AG04450 (cell line): ENCODE results near the gene ZFR. TPM values are rescaled to one million over a fixed set of nuclear protein-coding genes. Genes with fewer than 3 reads are reported as not detected.

Experiments used
- CTCF ChIA-PET: fragments of 300-600, 350-600 bp; formaldehyde crosslinking; extraction: SDS; loops from one replicate; lab custom pipeline; 2022; ENCODE audit warnings: antibody characterized with exemption, inconsistent platforms; lab: Charles Lee
- POLR2A ChIA-PET: fragments of 350-600 bp; formaldehyde crosslinking; extraction: SDS; loops from one replicate; lab custom pipeline; 2021; ENCODE audit warnings: antibody characterized with exemption, inconsistent platforms; lab: Yijun Ruan, JAX
- DNase-seq: peaks from one replicate; pipeline ENCODE4 v3.0.0-alpha.2; 2011; ENCODE audit warnings: low read depth, low spot score
- H3K27ac ChIP-seq: one replicate; pipeline ENCODE4 v1.5.1; 2012; ENCODE audit warnings: low read depth, low read length, control low read depth
- H3K27me3 ChIP-seq: one replicate; pipeline ENCODE4 v1.6.0; 2012; ENCODE audit warnings: low read length; ENCODE audit not compliant: control insufficient read depth, insufficient read depth
- H3K4me3 ChIP-seq: 2 replicates; pipeline ENCODE4 v1.5.1; 2011; ENCODE audit warnings: mild to moderate bottlenecking, low read depth, low read length, control low read depth
- H3K9me3 ChIP-seq: 2 replicates; pipeline ENCODE4 v1.5.1; 2012; ENCODE audit warnings: low read length; ENCODE audit not compliant: control insufficient read depth, insufficient read depth
- polyA plus RNA-seq: library from polyadenylated mRNA; depleted of rRNA; stranded (reverse); fragments of >200 nt; gene quantifications from 2 replicates; pipeline ENCODE4 v1.2.3, GENCODE V29; 2011
- TF ChIP-seq, protein P1 (sequence below): IDR thresholded peaks from 2 replicates; pipeline ENCODE4 v1.5.1; 2011; ENCODE audit warnings: low read depth, low read length, control low read depth, inconsistent platforms

ZFR gene
- polyA plus RNA-seq, 1 experiment = 72.9 TPM

DNA sequence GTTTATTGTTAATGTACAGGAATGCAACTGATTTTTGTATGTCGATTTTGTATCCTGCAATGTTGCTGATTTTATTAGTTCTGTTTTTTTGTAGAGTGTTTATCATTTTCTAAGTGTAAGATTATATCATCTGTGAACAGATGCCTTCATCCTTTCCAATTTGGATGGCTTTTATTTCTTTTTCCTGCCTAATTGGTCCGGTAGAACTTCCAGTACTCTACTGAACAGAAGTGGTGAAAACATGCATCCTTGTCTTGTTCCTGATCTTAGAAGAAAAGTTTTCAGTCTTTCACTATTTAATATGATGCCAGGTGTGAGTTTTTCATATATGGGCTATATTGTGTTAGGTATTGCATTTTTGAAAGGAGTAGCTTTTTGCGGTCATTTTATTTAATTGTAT is 42.5 kb upstream of the ZFR start:
- CTCF ChIA-PET = interaction anchor here (6.3 kb wide), 1 partner anchor 103 kb away, joined by 407 read pairs; no protein-coding TSS in a partner anchor
- TF ChIP-seq, protein P1, sequence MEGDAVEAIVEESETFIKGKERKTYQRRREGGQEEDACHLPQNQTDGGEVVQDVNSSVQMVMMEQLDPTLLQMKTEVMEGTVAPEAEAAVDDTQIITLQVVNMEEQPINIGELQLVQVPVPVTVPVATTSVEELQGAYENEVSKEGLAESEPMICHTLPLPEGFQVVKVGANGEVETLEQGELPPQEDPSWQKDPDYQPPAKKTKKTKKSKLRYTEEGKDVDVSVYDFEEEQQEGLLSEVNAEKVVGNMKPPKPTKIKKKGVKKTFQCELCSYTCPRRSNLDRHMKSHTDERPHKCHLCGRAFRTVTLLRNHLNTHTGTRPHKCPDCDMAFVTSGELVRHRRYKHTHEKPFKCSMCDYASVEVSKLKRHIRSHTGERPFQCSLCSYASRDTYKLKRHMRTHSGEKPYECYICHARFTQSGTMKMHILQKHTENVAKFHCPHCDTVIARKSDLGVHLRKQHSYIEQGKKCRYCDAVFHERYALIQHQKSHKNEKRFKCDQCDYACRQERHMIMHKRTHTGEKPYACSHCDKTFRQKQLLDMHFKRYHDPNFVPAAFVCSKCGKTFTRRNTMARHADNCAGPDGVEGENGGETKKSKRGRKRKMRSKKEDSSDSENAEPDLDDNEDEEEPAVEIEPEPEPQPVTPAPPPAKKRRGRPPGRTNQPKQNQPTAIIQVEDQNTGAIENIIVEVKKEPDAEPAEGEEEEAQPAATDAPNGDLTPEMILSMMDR = no peak

DNA sequence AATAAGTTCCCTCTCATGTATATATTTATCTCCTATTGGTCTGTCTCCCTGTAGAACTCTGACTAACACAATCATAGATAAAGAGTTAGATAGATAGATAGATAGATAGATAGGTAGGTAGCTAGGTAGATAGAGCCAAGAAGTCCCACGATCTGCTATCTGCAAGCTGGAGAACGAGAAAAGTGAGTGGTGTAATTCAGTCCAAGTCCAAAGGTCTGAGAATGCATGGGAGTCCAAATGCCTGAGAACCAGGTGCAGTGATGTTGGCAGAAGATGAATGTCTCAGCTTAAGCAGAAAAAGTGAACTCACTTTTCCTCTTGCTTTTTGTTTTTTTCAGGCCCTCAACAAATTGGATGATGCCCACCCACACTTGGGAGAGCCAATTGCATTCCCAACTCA is 37.7 kb upstream of the ZFR start:
- no peaks in the 10 kb centered on the region for H3K9me3 ChIP-seq
- CTCF ChIA-PET = interaction anchor here (1.0 to 2.1 kb wide), 2 partner anchors 108 to 208 kb away, joined by 3 to 12 read pairs; no protein-coding TSS in a partner anchor
- no peaks in the 10 kb centered on the region for H3K27me3 ChIP-seq
- no peak overlapping the region for H3K4me3 ChIP-seq
- POLR2A ChIA-PET = no interaction called here
- no peak for DNase-seq
- TF ChIP-seq, protein P1 = no peak
- no peak overlapping the region for H3K27ac ChIP-seq

More for the DNA sequence above, 42.5 kb upstream of the ZFR start:
- H3K9me3 ChIP-seq = no peaks in the 10 kb centered on the region
- no peak for DNase-seq
- H3K4me3 ChIP-seq = no peak overlapping the region
- POLR2A ChIA-PET = no interaction called here
- no peaks in the 10 kb centered on the region for H3K27me3 ChIP-seq
- H3K27ac ChIP-seq = no peak overlapping the region

DNA sequence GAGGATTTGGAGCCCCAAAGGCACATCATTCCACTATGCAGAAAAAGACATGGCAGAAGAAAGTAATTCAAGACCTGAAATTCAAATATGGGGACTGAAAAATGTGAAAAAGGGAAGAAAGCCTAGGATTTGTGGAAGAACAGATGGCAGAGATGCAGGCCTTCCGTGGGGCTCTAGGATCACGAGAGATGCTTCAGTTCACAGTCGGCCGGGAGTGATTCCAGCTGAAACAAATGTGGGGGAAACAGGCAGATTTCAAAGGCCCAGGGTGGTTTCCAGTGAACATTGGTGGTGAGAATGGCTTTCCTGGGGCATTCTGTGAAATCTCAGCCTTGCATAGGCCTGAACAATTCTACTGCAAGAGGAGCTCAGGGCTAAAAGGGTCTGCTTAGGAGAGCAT is 34.6 kb upstream of the ZFR start:
- Histone ChIP-seq H3K9me3 (no peaks in the 10 kb centered on the region), H3K4me3 (no peak overlapping the region), H3K27ac (no peak overlapping the region), H3K27me3 (no peaks in the 10 kb centered on the region)
- no peak for DNase-seq
- TF ChIP-seq, protein P1 = no peak
- POLR2A ChIA-PET = no interaction called here
- CTCF ChIA-PET = interaction anchor here (0.8 to 1.9 kb wide), 2 partner anchors 10 to 111 kb away, joined by 3 to 11 read pairs; no protein-coding TSS in a partner anchor

DNA sequence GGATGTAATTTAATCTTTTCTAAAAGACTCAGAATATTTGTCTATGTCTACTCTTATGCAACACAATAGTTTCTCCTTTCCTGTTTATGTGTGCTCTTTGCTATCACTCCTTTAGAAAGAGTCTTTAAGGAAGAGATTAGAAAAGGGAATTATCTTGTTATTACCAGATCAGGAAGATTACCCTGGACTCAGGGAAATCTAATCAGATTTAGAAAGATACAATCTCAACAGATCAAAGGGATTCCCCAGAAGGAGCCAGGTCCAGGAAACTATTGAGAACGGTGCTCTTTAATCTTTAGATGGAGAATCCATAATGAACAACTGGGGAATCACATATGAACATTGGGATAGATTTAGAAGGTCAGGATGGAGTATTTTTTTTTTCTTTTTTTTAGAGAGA is 32.4 kb upstream of the ZFR start:
- TF ChIP-seq, protein P1 = no peak
- DNase-seq = no peak
- POLR2A ChIA-PET = no interaction called here

DNA sequence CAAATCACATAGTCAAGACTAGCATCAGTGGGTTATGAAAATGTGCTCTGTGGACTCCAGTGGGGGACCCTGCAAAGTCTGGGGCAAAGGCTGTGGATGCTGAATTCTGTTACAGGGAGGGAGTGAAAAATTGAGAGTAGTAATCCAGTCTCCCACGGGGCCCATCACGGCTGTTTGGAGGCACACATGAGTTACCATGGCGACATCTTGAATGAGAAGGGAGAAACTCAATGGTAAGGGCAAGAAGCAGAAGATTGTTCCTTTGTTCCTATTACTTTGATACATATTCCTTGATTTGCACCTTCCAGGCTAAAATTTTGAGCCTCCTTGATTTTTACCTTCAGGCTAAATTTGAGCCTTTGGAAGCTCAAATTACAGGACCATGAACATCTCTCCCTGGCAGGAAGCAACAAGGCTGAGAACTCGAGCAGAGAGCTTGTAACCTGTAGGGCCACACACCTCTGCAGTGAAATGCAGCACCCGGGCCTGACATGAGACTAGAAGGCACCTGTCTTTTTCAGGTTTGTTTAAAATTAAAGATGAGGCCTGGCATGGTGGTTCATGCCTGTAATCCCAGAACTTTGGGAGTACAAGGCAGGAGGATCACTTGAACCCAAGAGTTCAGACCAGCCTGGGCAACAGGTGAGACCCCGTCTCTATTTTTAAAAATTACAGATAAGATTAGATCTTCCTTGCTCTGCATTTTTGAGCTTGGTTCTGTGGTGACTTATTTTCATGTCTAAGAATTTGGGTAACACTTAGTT is 31.0 kb upstream of the ZFR start:
- no peak for DNase-seq
- no peaks in the 10 kb centered on the region for H3K9me3 ChIP-seq
- no peak overlapping the region for H3K4me3 ChIP-seq
- CTCF ChIA-PET = interaction anchor here (1.2 to 2.8 kb wide), 3 partner anchors 14 to 115 kb away, joined by 3 to 22 read pairs (median 8); no protein-coding TSS in a partner anchor
- TF ChIP-seq, protein P1 = no peak
- no peaks in the 10 kb centered on the region for H3K27me3 ChIP-seq
- POLR2A ChIA-PET = no interaction called here
- H3K27ac ChIP-seq = no peak overlapping the region

More for the DNA sequence above, 32.4 kb upstream of the ZFR start:
- Histone ChIP-seq H3K9me3 (no peaks in the 10 kb centered on the region), H3K27ac (no peak overlapping the region), H3K27me3 (no peaks in the 10 kb centered on the region), H3K4me3 (no peak overlapping the region)
- CTCF ChIA-PET = interaction anchor here (1.2 to 2.3 kb wide), 2 partner anchors 12 to 113 kb away, joined by 3 to 11 read pairs; no protein-coding TSS in a partner anchor
